ENCODE measurements around the gene S1PR1.
A peak's percentile ranks its signal among the peaks of the same experiment; 100 is the strongest.
"Not testable (repeated sequence)": the region's sequence is repeated elsewhere in the genome, so short reads cannot be mapped to it uniquely, and the experiment has no call there.

The S1PR1 gene

DNA sequence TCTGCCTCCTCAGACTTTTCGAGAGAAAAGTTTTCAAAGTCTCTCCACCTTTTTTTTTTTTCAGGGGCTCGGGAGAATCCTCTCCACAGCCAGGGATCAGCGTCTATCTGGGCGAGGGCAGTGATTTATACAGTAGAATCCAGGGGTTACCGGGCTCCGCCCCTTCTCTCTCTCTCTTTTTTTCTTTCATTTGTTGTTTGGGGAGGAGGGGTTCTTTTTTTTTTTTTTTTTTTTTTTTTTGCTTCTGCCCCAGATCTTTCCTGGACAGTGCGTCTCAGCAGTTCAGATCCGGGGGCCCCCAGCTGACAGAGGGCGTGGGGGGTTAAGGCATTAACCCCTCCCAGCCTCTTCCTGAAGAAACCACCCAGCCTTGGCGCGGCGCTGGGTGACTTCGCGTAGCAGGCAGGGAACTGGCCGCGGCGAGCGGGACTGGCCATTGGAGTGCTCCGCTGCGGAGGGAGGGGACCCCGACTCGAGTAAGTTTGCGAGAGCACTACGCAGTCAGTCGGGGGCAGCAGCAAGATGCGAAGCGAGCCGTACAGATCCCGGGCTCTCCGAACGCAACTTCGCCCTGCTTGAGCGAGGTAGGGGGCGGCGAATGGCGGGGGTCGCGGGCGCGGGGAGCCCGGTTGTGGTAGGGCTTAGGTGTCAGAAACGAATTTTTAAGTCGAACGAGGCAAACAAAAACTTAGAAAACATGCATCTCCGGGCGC is at the start of gene S1PR1:
Gene S1PR1, plus strand, starts transcription at position 504 of the 713 bp plus-strand sequence. CDS start 1,966 bp downstream, outside the sequence.
- intact Hi-C loops (cut with DNase I), result loop anchor here (10.0 kb wide), 1 partner anchor 102 kb away; no protein-coding TSS in a partner anchor
- DNase-seq, result peak in 38 of 42 donors; percentile 21 to 78 (median 50)

DNA sequence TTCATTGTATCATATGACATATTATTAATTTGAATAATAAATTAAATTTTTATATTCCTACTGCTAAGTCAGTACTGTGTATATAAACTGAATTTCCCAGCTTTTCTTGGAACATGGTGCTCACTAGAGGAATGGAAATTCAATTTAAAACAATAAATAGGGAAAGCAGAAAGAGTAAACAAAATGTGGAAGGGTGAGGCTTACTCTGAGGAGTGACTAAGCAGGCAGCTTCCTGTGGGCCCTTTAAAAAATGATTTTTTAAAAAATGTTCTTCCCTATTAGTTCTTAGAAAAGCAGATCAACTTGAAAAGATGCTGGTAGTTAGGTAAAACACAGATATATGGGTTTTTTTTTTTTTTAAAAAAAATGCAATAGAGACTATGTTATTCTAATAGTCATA is 49.5 kb upstream of the S1PR1 start:
- intact Hi-C loops (cut with DNase I), result no loop called here
- DNase-seq, result no peak

DNA sequence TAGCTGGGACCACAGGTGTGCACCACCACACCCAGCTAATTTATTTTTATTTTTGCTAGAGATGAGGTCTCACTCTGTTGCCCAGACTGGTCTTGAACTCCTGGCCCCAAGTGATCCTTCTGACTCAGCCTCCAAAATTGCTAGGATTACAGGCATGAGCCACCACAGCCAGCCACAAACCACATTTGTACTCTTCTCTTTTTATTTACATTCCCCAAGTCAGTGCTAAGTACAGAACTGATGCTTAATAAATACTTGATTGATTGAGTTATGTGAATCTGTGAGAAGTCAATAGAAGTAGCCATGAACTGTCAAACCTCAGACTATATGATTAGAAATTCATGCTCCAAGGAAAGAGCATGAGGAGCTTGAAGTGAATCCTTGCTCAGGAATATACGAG is 48.5 kb upstream of the S1PR1 start:
- intact Hi-C loops (cut with DNase I), result no loop called here
- DNase-seq, result no peak

DNA sequence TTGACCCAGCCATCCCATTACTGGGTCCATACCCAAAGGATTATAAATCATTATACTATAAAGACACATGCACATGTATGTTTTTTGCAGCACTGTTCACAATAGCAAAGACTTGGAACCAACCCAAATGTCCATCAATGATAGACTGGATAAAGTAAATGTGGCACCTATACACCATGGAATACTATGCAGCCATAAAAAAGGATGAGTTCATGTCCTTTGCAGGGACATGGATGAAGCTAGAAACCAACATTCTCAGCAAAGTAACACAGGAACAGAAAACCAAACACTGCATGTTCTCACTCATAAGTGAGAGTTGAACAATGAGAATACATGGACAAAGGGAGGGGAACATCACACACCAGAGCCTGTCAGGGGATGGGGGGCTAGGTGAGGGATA is 47.9 kb upstream of the S1PR1 start:
- DNase-seq; intact Hi-C loops (cut with DNase I): not testable (repeated sequence)

DNA sequence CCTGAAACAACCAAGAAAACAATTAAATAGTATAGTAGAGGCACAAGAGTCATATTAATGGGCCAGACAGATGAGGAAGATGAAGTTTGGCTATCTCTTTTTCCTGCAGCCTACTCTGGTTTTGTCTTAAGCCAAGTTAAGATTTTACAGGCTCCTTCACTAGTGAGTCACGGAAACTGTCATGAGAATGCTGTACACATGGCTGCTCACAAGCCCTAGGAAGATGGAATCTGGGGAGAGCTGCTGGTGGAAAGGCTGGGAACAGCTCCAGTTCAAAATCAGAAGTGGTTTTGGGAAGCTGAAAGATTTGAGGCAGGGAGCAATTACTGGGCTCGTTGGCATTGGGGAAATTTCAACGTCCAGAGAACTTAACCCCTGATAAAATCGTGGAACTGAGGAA is 46.4 kb upstream of the S1PR1 start:
- no peak for DNase-seq
- intact Hi-C loops (cut with DNase I), result no loop called here

DNA sequence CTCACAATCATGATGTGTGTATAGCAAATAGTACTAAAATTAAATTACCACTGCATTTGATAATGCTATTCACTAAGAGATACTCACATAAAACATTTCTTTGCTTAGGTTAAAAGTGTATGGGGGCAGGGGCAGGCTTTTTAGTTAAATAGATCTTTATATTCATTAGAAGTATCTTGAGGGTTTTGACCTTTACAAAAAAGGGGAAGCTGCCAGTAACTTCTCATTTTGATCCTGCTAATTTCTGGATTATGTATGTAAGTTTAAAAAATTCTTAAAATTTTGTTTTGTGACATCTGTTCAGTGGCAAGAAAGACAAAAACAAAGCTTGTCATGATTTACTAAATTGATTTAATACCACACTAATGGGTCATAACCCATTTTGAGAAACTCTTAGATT is 45.8 kb upstream of the S1PR1 start:
- intact Hi-C loops (cut with DNase I), result no loop called here
- no peak for DNase-seq

DNA sequence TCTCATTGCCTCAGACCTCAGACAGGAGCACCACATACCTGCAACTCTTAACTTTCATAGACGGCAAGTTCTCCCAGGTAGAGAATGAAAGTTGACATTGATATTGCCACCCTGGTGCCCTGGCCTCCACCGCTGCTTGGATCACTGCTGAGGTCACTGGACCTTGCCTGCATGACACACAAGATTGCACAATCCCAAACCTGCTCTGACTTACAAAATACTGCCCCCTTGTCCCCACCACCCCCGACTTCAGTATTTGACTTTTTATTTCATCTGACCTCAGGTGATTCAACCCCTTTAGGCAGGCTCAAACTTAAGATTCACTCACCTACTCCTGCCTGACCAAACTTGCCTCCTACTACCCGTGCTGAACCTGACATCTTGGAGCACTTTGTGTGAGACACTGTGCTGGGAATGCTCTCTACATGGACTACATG is 43.1 kb upstream of the S1PR1 start:
- intact Hi-C loops (cut with DNase I), result no loop called here
- no peak for DNase-seq

DNA sequence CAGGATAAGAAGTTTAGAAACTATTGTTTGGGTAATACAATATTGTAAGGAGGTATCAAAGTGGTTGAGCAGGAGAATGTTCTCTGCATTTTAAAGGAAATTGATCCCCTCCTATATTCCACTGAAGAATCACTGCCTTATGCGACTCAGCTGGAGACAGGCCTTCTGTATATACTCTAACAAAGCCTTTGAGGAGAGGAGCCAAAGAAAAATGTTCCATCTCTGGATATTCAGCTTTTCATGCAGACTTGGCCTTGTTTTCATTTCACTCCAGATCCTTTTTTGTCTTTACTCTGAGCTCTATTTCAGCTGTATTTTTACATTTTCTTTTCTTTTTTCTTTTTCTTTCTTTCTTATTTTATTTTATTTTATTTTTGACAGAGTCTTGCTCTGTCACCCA is 42.1 kb upstream of the S1PR1 start:
- no peak for DNase-seq
- intact Hi-C loops (cut with DNase I), result no loop called here

DNA sequence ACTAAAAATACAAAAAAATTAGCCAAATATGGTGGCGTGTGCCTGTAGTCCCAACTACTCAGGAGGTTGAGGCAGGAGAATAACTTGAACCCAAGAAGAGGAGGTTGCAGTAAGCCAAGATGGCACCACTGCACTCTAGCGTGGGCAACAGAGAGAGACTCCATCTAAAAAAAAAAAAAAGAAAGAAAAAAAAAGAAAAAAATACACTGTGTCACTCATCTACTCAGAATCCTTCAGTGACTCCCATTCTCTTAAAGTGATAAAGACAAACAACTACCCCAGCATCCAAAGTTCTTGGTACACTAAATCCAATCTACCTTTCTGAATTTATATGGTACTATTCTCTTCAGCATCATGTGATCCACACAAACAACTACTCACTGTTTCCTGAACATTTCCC is 40.2 kb upstream of the S1PR1 start:
- DNase-seq, result no peak
- intact Hi-C loops (cut with DNase I), result no loop called here

DNA sequence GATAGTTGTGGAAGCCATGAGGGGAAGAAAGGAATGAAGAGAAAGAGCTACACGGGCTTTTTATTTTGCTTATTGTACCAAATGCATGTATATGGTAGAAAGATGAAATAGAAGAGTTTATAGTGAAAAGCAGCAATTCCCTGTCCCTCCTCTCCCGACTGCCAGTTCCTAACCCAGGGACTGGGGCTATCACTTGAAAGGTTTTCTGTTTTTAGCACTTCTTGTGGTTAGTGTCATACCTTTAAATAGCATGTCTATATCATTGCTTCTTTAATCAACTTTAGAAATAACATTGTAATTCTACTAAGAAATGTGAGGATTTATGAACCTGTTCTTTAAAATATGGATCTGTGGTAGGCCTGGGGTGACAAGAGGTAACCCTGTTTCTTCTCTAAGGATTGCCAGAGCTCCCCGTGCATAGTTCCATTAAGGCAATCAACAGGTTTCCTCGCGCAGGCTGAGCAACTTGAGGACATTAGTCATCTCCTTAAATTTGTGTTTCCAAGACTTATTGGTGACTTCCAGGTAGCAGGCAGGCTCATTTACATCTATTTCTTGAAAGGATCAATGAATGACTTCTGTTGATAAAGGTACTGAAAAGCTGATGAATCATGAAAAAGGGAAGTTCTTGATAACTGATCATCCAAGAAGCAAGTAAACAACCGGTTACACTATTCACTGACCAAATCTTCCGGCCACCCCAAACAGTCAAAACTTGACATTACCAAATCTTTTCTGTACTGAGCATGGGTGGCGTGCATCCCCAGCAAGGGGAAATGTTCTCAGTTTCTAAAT is 37.8 kb upstream of the S1PR1 start:
- intact Hi-C loops (cut with DNase I), result no loop called here
- no peak for DNase-seq

DNA sequence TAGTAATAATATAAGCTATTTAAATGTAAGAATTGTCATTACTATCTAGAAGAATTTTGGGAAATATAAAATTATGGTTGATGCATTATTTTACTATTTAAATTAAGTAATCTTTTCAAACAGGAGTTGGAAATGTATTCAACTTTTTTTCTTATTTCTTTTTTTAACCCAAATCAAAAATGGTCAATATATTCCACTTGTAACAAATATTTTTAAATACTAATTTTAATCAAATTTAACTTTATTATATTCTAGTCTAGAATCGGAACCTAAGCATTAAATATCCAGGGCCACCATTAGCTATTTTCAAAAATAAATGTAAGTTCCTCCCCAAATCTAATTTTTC is 37.2 kb upstream of the S1PR1 start:
- DNase-seq, result no peak
- intact Hi-C loops (cut with DNase I), result no loop called here

DNA sequence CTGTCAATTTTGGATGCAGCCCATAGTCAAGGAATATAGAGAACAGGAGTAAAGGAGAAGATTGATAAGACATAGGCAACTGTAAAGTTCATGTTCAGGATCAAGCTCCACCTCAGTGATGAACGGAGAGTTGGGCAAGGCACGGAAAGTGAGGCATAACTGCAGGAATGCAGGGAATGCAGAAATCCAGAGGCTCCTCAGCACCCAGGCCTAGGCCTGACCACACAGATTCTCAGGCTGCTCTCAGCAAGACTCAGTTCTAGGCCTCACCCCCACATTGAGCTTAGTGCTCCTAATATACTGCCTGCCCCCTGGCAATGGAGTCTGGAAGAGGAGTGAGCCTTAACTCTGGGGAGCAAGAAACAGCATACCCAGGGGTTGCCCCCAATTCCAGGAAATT is 36.3 kb upstream of the S1PR1 start:
- no peak for DNase-seq
- intact Hi-C loops (cut with DNase I), result no loop called here

DNA sequence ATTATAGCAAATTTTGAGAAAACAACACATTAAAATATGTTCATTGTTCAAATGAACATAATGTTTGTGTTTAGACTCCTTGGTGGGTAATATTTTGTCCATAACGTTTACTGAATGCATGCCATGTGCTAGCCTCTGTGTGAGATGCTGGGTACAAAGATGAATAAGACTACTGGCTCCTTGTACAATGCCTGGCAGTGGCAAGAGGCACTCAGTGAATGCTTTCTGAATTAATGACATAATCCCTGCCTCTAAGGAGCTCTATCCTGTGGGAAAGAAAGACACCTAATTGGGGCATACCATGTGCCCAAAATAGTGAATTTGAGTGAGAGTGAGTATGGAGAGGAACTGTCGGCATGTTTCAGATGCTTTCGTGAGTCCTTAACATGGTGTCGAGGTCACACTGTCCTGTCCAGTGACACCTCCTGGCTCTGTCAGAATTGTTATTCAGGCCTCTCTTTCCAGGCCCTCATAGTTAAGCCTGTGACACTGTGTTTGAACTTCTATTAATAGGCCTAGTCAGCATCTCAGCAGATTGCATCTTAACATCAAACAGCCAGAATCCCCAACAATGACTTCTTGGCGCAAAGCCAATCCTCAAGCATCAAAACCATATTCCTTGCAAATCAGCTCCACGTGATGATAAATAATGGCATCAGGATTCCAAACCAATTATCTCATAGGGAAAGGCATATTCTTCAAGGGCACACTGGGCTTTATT is 32.8 kb upstream of the S1PR1 start:
- peak in 5 of 42 donors; percentile 3 to 40 (median 12) for DNase-seq
- intact Hi-C loops (cut with DNase I), result no loop called here

DNA sequence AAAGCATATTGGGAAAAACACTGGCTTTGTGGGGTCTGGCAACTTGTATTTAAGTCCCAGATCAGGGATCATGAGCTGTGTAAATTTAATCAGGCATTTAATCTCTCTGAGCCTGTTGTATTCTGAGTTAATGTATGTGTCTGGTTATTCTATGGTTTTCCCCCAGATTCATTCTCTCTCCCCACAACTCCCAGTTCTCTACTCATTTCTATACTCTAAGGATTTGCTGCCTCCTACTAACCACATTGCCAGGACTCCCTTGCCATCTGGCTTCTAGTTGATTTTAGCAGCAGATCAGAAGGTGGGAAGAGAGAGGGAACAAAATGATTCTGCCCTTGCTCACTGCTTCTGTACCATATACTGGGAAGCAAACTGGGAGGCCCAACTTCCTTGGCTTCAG is 31.4 kb upstream of the S1PR1 start:
- DNase-seq, result no peak

DNA sequence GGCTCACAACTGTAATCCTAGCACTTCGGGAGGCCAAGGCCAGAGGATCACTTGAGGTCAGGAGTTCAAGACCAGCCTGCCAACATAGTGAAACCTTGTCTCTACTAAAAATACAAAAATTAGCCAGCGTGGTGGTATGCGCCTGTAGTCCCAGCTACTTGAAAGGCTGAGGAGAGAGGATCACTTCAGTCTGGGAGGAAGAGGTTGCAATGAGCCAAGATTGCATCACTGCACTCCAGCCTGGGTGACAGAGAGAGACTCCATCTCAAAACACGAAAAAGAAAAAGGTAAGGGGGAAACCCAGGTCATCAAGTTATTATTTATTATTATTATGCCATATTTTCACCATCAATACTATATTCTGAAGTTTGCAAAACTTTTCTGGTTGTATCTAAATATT is 30.7 kb upstream of the S1PR1 start:
- DNase-seq; intact Hi-C loops (cut with DNase I): not testable (repeated sequence)

More for the DNA sequence above, 31.4 kb upstream of the S1PR1 start:
- intact Hi-C loops (cut with DNase I), result no loop called here

DNA sequence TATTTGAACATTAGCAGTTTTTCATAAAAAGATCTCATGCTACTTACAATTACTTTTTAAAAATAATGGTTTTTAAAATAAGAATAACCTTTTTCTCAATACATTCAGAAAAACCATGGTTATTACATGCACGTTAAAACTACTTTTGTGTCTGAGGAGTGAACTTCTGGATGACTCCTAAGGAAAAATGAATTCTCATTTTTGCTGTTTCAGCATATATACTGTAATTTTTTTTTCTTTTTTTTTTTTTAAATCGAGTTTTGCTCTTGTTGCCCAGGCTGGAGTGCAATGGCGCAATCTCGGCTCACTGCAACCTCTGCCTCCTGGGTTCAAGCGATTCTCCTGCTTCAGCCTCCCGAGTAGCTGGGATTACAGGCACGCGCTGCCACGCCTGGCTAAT is 29.5 kb upstream of the S1PR1 start:
- DNase-seq; intact Hi-C loops (cut with DNase I): not testable (repeated sequence)

DNA sequence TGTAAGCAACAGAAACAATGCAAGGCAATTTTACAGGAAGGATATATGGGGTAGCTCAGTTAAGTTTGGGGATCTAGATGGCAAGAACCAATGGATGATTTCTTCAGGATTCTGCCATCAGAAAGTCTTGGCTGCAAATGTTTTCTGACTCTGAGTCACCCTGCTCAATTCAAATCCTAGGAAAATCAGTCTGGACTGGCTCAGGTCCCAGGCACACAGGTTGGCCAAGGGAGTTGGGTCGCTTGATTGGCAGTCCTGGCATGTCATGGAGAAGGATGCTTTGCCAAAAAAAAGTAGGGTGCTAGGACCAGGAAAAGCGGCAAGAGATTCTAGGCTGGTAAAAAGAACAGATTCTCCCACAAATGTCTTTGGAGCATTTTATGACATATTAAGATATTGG is 28.9 kb upstream of the S1PR1 start:
- DNase-seq, result peak in 23 of 42 donors; percentile 12 to 72 (median 38)

DNA sequence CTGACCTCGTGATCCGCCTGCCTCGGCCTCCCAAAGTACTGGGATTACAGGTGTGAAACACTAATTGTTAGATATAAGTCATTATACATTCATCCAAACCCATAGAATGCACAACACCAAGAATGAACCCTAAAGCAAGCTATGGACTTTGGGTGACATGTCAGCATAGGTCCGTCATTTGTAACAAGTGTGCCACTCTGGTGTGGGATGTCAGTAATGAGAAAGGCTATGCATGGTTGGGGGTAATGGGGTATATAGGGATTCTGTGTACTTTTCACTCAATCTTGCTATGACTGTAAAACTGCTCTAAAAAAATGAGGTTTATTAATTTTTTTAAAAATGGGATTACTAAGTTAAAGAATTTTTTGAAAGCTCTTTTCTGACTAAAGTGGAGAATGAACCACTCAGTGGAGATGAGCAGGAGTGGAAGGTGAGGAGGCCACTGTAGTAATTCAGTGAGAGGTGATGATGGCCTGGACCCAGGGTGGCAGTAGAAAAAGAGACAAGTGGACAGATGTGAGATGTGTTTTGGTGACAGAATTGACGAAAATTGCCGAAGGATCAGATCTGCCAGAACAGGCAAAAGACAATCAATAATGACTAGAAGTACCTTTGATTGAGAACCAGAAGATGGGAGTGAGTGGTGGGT is 21.3 kb upstream of the S1PR1 start:
- DNase-seq, result no peak
- intact Hi-C loops (cut with DNase I), result no loop called here

More for the DNA sequence above, 28.9 kb upstream of the S1PR1 start:
- intact Hi-C loops (cut with DNase I), result no loop called here

DNA sequence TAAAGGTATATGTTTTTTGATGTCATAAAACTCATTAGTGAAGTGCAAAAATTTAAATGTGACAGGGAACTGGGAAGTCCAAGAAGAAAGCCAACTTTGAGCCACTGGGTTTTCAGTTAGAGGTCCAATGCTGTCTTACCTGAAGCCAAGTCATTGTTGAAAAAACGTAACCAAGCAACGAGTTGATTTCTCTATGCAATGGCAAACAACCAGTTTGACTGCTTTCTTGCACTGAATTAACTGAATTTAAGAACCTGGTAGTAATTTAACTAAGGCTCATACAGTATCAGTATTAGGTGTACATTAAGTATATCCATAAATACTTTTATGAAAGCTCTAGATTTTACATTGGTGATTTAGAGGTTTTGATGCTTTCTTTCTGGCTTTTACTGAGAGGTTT is 20.2 kb upstream of the S1PR1 start:
- intact Hi-C loops (cut with DNase I), result no loop called here
- no peak for DNase-seq

DNA sequence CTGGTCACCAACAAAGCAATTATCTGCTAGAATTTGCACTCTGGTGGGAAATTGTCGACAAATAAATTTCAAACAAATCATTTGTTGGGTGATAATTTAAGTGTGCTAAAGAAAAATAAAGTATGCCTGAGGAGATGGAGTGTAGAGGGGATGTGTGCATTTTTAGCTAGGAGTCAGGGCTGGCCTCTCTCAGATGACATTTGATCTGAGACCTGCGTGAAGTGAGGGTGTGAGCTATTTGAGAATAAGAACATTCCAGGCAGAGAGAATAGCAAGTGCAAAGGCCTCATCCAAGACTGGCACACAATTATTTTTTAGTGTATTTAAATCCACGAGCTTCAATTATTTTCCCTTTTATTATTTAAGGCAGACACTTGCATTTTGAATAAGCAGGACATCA is 19.7 kb upstream of the S1PR1 start:
- intact Hi-C loops (cut with DNase I), result no loop called here
- DNase-seq, result no peak

Data from head of caudate nucleus (tissue), 42 donors.